Neural crest cell (in vitro differentiated cells): Measurements from ENCODE around the gene NELL1. TPM values are rescaled to one million over a fixed set of nuclear protein-coding genes. Genes with fewer than 3 reads are reported as not detected.

Experiments used
- DNase-seq: peaks from one replicate; pipeline ENCODE4 v3.0.0; 2021; ENCODE audit warnings: low read depth, mixed read lengths, low spot score
- H3K27ac Mint-ChIP-seq: one replicate; pipeline ENCODE4 v1.8.0; 2021; ENCODE audit warnings: mild to moderate bottlenecking, mixed read lengths; ENCODE audit not compliant: unreplicated experiment
- H3K27me3 Mint-ChIP-seq: 2 replicates; pipeline ENCODE4 v1.8.0; 2021; ENCODE audit warnings: low read depth, mild to moderate bottlenecking, mixed read lengths
- H3K36me3 Mint-ChIP-seq: 2 replicates; pipeline ENCODE4 v1.8.0; 2021; ENCODE audit warnings: low read depth, mild to moderate bottlenecking, mixed read lengths
- H3K4me1 Mint-ChIP-seq: 2 replicates; pipeline ENCODE4 v1.8.0; 2021; ENCODE audit warnings: mixed read lengths
- H3K4me3 Mint-ChIP-seq: one replicate; pipeline ENCODE4 v1.8.0; 2021; ENCODE audit warnings: mild to moderate bottlenecking, mixed read lengths
- H3K9me3 Mint-ChIP-seq: 2 replicates; pipeline ENCODE4 v1.8.0; 2021; ENCODE audit warnings: mixed read lengths
- CTCF ChIP-seq: fragments of 200-600 bp; sonication (generic); conservative IDR thresholded peaks from 2 replicates; pipeline ENCODE4 v1.5.0; 2021; ENCODE audit warnings: antibody characterized with exemption, mild to moderate bottlenecking
- total RNA-seq: library from RNA; stranded (reverse); gene quantifications from 2 replicates; pipeline ENCODE4 v1.2.1, GENCODE V29; 2021

NELL1 gene
- total RNA-seq, 1 donor from 2014 or later: 0.51 TPM

DNA sequence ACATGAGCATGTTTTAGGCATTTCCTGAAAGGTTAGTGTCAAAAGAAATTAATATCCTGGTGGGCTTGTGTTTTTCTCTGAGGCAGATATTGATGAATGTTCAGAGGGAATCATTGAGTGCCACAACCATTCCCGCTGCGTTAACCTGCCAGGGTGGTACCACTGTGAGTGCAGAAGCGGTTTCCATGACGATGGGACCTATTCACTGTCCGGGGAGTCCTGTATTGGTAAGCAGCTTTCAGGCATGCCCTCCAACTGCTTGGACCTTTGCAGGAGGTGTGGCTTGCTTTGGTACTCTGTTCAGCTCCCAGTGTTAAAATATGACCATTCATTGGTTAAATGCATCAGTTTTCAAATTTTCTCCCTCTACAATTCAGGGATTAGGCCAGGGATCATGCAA lies 864.9 kb downstream of the NELL1 start:
- Mint-ChIP-seq H3K27ac (no peak overlapping the region), H3K36me3 (no peaks in the 10 kb centered on the region), H3K27me3 (peaks cover 3% of the 10 kb centered on the region), H3K4me3 (no peak overlapping the region), H3K9me3 (no peaks in the 10 kb centered on the region), H3K4me1 (peaks cover 14% of the 10 kb centered on the region)
- DNase-seq: no peak
- TF ChIP-seq CTCF: no peak

DNA sequence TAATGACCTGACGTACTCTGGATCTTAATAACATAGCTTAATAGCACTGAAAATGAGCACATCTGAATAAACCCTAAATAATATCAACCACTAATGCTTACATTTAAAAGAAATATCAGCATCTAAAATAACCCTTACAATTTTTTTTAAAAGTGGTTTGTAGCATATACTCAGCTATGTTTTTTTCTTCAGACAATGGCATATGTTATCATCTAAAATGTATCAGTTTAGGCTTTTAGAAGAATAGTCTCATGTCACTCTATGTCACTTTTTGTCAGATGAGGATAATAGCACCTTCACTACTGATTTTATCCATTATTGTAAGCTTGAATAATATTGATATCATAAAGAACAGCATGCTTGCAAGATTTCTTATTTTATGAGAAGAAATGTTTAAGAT lies 868.6 kb downstream of the NELL1 start:
- H3K36me3 Mint-ChIP-seq: no peaks in the 10 kb centered on the region
- TF ChIP-seq CTCF: no peak
- no peak overlapping the region for H3K27ac Mint-ChIP-seq
- no peak for DNase-seq
- H3K9me3 Mint-ChIP-seq: no peaks in the 10 kb centered on the region
- peaks cover 3% of the 10 kb centered on the region for H3K27me3 Mint-ChIP-seq
- peaks cover 5% of the 10 kb centered on the region for H3K4me1 Mint-ChIP-seq
- no peak overlapping the region for H3K4me3 Mint-ChIP-seq

DNA sequence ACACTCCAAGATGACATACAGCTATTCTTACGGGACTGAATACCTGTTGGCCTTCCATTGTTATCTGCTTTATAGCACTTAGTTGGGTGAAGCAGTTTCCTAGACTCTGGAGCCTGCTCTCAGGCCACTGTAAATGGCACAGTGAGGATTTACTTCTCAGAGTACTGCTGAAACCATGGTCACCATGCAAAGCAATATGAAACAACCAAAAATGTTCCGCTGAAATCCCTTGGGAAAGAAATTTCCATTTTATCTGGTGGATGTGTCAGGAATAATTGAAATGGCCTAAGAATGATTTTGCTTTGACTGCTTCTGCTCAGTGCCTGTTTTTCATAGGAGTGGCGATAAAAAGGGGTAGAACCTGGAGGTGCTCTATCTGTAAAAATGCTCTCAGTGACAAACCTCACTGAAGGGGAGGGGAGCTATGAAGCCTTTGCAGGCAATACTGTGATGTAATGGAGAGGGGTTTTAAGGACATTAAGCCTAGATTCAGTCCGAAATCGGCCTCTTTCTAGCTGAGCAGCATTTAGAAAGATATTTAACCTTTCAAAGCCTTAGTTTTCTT lies 871.9 kb downstream of the NELL1 start:
- no peaks in the 10 kb centered on the region for H3K9me3 Mint-ChIP-seq
- H3K4me3 Mint-ChIP-seq: no peak overlapping the region
- no peak overlapping the region for H3K27ac Mint-ChIP-seq
- no peaks in the 10 kb centered on the region for H3K27me3 Mint-ChIP-seq
- no peak for DNase-seq
- peaks cover 5% of the 10 kb centered on the region for H3K4me1 Mint-ChIP-seq
- no peaks in the 10 kb centered on the region for H3K36me3 Mint-ChIP-seq
- TF ChIP-seq CTCF: no peak

DNA sequence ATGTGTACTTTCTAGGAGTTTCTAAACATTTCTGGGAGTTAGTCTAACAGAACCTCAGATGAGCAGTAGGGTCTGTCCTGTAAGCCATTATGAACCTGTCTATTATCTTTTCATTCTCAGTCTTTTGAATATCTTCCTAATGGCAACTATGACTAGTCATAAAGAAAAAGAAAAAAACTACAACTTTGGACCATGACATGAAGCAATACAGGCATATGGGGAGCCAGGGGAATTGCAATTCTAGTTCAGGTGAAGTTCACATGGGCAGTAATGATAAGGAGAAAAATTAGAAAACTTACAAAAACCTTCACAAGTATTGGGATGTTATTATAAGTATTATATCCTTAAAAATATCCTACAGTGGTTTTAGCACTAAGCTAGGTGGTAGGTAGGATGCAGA lies 874.5 kb downstream of the NELL1 start:
- Mint-ChIP-seq H3K27me3 (no peaks in the 10 kb centered on the region), H3K9me3 (peaks cover 5% of the 10 kb centered on the region), H3K27ac (no peak overlapping the region), H3K36me3 (no peaks in the 10 kb centered on the region), H3K4me1 (peaks cover 9% of the 10 kb centered on the region), H3K4me3 (no peak overlapping the region)
- no peak for DNase-seq
- TF ChIP-seq CTCF: no peak

GRCh38 chr11:21545699-21546098 lies 876.3 kb downstream of the NELL1 start:
- no peak for TF ChIP-seq CTCF
- no peaks in the 10 kb centered on the region for H3K27me3 Mint-ChIP-seq
- peaks cover 8% of the 10 kb centered on the region for H3K9me3 Mint-ChIP-seq
- H3K4me1 Mint-ChIP-seq: peaks cover 9% of the 10 kb centered on the region
- no peak overlapping the region for H3K27ac Mint-ChIP-seq
- H3K4me3 Mint-ChIP-seq: no peak overlapping the region
- no peaks in the 10 kb centered on the region for H3K36me3 Mint-ChIP-seq
- DNase-seq: no peak
